HCT116 (cell line): ENCODE results near the gene FOXP2.

ENCODE experiments used
- CTCF ChIP-seq, 3 experiments: fragments of 200-600 bp in 1 of 3; sonication (generic) in 1 of 3; IDR thresholded peaks in 2 of 3; conservative IDR thresholded peaks in 1 of 3; 2 replicates each; pipeline ENCODE4 v1.5.1; 2012 to 2017; ENCODE audit warnings: low read depth in 2 of 3, low read length in 2 of 3, antibody characterized with exemption in 1 of 3, borderline replicate concordance in 1 of 3, control low read depth in 1 of 3, mild to moderate bottlenecking in 1 of 3, mixed read lengths in 1 of 3, mixed run types in 1 of 3, moderate library complexity in 1 of 3; ENCODE audit not compliant: insufficient read depth in 1 of 3
- EZH2 ChIP-seq: fragments of 200-600 bp; sonication (generic); IDR thresholded peaks from 2 replicates; pipeline ENCODE4 v1.6.1; 2017; ENCODE audit warnings: antibody characterized with exemption, mixed run types
- EZH2phosphoT487 ChIP-seq: fragments of 200-600 bp; IDR thresholded peaks from 2 replicates; pipeline ENCODE4 v1.6.1; 2018; ENCODE audit warnings: antibody characterized with exemption, borderline replicate concordance
- MAX ChIP-seq: IDR thresholded peaks from 2 replicates; pipeline ENCODE4 v1.6.1; 2012
- POLR2A ChIP-seq: IDR thresholded peaks from 2 replicates; pipeline ENCODE4 v1.7.0; 2011; ENCODE audit warnings: borderline replicate concordance; ENCODE audit not compliant: insufficient read depth, insufficient read length; ENCODE audit errors: extremely low read depth
- POLR2AphosphoS5 ChIP-seq: IDR thresholded peaks from 2 replicates; pipeline ENCODE4 v1.6.1; 2011; ENCODE audit warnings: mild to moderate bottlenecking, low read depth, low read length, moderate library complexity
- RAD21 ChIP-seq: IDR thresholded peaks from 2 replicates; pipeline ENCODE4 v1.6.1; 2012; ENCODE audit warnings: low read depth, mild to moderate bottlenecking
- REST ChIP-seq: IDR thresholded peaks from 2 replicates; pipeline ENCODE4 v1.6.1; 2012; ENCODE audit warnings: low read depth
- SP1 ChIP-seq: IDR thresholded peaks from 2 replicates; pipeline ENCODE4 v1.6.1; 2012; ENCODE audit warnings: low read depth
- TCF7L2 ChIP-seq: IDR thresholded peaks from 2 replicates; pipeline ENCODE4 v1.7.0; 2011; ENCODE audit warnings: borderline replicate concordance, inconsistent platforms; ENCODE audit not compliant: insufficient read depth, insufficient read length; ENCODE audit errors: extremely low read depth
- TF ChIP-seq, protein P1 (sequence below): IDR thresholded peaks from 2 replicates; pipeline ENCODE4 v1.6.1; 2012

- TF ChIP-seq CTCF (IDR thresholded peaks at IDR 0.05 in 2 of 3, conservative IDR thresholded peaks at IDR 0.05 in 1 of 3; ENCODE audit: borderline replicate concordance in 1 of 3, insufficient read depth in 1 of 3, low read depth in 2 of 3, low read length in 2 of 3) (no peak), POLR2AphosphoS5 (no peak), TCF7L2 (no peak), SP1 (no peak), POLR2A (no peak), REST (no peak), EZH2 (no peak), EZH2phosphoT487 (no peak), RAD21 (no peak), MAX (no peak)
- TF ChIP-seq, protein P1, sequence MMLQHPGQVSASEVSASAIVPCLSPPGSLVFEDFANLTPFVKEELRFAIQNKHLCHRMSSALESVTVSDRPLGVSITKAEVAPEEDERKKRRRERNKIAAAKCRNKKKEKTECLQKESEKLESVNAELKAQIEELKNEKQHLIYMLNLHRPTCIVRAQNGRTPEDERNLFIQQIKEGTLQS, result no peak
Measured at GRCh38 chr7:114688443-114689055, 273.9 kb downstream of the FOXP2 start.
